GM20000 (cell line): Measurements from ENCODE around the gene FAM131C.
"Not testable (repeated sequence)": the region's sequence is repeated elsewhere in the genome, so short reads cannot be mapped to it uniquely, and the experiment has no call there.

Source experiments
- DNase-seq: peaks from one replicate; pipeline ENCODE4 v3.0.0; 2012; ENCODE audit warnings: low spot score
- CTCF ChIP-seq: IDR thresholded peaks from 2 replicates; pipeline ENCODE4 v1.5.1; 2012; ENCODE audit warnings: mild to moderate bottlenecking, control low read depth; ENCODE audit errors: extremely low read depth, missing control alignments

FAM131C gene

GRCh38 chr1:16063226-16063829 is 10.1 kb downstream of the FAM131C start:
- no peak for DNase-seq
- no peak for TF ChIP-seq CTCF

- DNase-seq = not testable (repeated sequence)
Observed at GRCh38 chr1:16062687-16063075, 10.8 kb downstream of the FAM131C start.

GRCh38 chr1:16061989-16062686 is 11.3 kb downstream of the FAM131C start:
- not testable (repeated sequence) for DNase-seq

- no peak for TF ChIP-seq CTCF
- DNase-seq = no peak
Observed at GRCh38 chr1:16061266-16061665, 12.2 kb downstream of the FAM131C start.

GRCh38 chr1:16058394-16059120 is 14.9 kb downstream of the FAM131C start:
- not testable (repeated sequence) for DNase-seq

- not testable (repeated sequence) for DNase-seq
Observed at GRCh38 chr1:16057314-16057915, 16.0 kb downstream of the FAM131C start.

GRCh38 chr1:16056521-16056912 is 16.9 kb downstream of the FAM131C start:
- not testable (repeated sequence) for DNase-seq

- peak; percentile 93 for TF ChIP-seq CTCF
- DNase-seq = peak; percentile 94
Observed at GRCh38 chr1:16055613-16056520, 17.6 kb downstream of the FAM131C start.

GRCh38 chr1:16054598-16055540 is 18.6 kb downstream of the FAM131C start:
- TF ChIP-seq CTCF = no peak
- no peak for DNase-seq
